Endothelial cell of hepatic sinusoid (primary cell): Measurements from ENCODE around the gene PDE4D.
"Not testable (repeated sequence)": the region's sequence is repeated elsewhere in the genome, so short reads cannot be mapped to it uniquely, and the experiment has no call there.

Source experiments
- in situ Hi-C: cut with HindIII; loops from 2 replicates; pipeline ENCODE4 v1.10.0; 2017; ENCODE audit warnings: low sequenced_read_pairs

Gene PDE4D

DNA sequence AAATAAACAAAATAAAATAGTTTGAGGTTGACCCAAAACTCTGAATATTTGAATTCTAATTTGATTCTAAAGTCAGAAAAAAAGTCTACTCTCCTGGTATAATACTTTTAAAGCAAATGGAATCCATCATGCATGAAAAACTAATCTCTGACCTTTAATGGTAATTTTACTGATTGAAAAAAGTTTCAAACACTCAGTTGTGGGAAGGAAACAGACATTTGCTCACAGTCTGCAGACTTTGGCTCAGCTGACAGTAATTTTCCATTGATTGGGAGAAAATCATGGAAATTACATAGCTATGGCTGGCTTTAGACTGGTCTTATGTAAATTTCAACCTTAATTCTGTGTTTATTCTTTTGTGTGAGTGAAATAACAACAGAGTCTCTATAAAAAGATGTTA is 574.3 kb downstream of the PDE4D start:
- in situ Hi-C loops = no loop called here

DNA sequence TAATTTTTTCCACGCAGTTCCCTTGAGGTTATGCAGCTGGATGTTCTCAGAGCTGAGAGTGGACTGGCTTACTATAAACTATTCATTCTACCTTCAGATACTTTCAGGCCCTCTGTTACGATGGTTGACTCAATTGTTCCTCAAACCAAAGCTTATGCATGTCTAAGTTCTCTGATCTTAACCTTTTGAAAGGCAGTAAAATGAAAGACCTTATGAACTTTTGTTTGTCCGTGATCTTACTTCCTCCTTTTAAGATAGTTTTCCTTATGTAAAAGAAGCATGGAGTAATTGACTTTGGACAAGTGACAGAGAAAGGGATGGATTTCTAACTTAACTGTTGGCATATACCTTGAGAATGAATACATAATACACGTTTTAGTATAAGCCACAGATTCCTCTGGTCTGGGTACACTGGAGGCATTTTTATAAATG is 575.7 kb downstream of the PDE4D start:
- in situ Hi-C loops = no loop called here

DNA sequence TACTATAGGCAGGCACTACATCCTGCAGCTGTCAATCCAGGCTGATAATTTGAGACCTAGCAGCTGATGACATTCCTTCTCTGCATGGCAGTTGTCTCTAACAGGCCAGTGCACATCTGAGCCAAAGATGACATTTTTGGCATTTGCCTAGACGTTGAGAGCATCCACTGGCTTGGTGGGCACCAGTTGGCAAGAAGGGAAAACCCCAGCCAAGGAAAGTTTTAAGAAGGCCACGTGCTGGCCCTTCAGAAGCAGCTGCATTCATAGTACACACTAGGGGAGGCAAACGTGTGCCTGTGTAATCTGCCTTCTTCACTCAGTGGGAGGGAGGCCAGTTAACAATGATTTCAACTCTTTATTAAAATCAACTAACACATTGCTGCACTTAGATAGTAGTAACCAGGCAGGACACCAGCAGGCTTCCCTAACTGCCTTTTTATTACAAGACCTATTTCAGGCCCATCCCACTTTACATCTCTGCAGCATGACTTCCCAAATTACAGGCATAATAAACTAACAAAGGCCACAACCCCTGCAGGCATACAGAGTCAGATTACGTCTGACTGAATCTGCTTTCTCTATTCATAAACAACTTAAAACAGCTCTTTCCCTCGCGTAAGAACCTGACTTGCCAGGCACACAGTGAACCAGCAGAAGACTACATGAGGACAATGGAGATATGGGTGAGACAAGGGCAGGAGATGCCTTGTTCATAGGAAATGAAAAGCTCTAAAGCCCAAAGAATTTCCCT is 576.3 kb downstream of the PDE4D start:
- in situ Hi-C loops = no loop called here

DNA sequence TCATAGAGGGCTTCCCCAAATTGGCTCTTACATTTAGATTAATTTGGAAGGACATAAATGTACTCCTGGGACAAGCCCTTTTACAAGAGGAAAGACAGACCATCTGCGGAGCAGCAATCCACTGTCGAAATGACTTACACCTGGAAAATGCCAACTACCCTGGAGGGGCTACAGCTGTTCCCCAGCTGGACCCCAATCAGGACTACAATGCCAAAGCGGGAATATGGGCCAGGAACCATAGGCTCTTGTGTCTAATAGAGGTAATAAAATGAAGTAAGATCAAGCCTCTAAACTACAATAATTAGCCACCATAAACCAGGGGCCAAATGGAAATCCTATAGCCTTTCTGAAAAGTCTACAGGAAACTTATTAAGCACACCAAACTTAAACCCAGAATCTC is 581.3 kb downstream of the PDE4D start:
- in situ Hi-C loops = no loop called here

DNA sequence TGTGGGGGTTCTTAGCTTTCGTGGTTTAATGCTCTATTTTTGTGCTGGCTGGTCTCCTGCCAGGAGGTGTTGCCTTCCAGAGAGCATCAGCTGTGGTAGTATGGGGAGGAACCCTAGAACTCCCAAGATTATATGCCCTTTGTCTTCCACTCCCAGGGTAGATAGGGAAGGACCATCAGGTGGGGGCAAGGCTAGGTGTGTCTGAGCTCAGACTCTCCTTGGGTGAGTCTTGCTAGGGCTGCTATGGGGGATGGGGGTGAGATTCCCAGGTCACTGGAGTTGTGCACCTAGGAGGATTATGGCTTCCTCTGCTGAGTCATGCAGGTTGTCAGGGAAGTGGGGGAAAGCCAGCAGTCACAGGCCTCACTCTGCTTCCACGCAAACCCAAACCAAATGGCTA is 584.8 kb downstream of the PDE4D start:
- in situ Hi-C loops = not testable (repeated sequence)

DNA sequence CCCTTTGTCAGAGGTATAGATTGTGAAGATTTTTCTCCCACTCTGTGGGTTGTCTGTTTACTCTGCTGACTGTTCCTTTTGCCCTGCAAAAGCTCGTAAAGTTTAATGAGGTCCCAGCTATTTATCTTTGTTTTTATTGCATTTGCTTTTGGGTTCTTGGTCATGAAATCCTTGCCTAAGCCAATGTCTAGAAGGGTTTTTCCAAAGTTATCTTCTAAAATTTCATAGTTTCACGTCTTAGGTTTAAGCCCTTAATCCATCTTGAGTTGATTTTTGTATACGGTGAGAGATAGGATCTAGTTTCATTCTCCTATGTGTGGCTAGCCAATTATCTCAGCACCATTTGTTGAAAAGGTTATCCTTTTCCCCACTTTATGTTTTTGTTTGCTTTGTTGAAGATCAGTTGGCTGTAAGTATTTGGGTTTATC is 590.2 kb downstream of the PDE4D start:
- in situ Hi-C loops = not testable (repeated sequence)

DNA sequence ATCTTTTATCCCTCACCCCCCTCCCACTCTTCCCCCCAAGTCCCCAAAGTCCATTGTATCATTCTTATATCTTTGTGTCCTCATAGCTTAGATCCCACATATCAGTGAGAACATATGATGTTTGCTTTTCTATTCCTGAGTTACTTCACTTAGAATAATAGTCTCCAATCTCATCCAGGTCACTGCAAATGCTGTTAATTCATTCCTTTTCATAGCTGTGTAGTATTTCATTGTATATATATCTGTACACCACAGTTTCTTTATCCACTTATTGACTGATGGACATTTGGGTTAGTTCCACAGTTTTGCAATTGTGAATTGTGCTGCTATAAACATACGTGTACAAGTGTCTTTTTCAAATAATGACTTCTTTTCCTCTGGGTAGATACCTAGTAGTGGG is 591.0 kb downstream of the PDE4D start:
- in situ Hi-C loops = not testable (repeated sequence)

DNA sequence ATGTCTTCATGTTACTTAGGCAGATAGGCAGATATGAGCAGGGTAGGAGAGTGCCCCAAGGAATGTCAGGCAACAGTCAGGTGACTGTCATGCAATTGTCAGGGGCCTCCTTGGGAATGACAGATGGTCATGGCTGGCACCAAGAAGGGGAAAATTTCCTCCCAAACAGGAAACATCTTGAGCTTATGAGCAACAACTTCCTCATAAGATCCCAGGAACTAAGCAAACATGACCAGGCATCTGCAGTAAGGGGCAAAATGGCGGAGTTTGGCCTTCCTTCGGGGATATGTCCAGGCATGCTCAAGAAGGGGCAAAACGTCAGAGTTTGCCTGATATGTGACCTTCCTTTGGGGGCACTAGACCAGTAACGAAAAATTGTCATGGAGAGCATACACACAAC is 591.8 kb downstream of the PDE4D start:
- in situ Hi-C loops = no loop called here

DNA sequence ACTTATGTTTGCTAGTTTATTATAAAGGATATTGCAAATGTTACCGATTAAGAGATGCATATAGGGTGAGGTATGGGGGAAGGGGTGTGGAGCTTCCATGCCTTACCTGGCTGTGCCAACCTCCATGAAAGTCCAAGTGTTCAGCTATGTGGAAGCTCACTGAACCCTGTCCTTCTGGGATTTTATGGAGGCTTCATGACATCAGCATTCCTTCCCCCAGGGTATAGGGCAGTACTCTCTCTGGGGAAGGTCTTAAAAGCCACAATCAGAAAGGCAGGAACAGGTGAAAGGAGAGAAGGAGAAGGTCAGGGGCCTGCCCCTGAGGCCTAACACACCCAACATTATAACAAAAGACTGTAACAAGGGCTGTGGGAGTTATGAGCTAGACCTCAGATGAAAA is 592.6 kb downstream of the PDE4D start:
- in situ Hi-C loops = no loop called here

DNA sequence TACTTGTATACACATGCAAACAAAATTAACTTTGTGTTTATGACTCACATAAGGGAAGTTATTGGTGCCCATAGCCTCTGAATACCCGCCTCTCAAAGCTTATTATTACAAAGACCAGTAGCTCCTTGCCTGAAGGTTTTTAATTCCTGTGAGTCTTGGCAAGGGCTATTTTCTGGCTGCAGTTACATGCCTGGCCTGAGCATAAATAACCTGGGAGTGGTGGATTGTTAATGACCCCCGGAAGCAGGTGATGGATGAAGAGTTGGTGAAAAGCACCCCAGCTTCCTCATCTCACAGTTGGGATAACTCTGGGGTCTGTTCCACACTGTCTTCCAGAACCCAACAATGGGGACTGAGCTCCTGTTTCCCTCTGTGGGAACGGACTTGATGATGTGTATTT is 594.5 kb downstream of the PDE4D start:
- in situ Hi-C loops = no loop called here

DNA sequence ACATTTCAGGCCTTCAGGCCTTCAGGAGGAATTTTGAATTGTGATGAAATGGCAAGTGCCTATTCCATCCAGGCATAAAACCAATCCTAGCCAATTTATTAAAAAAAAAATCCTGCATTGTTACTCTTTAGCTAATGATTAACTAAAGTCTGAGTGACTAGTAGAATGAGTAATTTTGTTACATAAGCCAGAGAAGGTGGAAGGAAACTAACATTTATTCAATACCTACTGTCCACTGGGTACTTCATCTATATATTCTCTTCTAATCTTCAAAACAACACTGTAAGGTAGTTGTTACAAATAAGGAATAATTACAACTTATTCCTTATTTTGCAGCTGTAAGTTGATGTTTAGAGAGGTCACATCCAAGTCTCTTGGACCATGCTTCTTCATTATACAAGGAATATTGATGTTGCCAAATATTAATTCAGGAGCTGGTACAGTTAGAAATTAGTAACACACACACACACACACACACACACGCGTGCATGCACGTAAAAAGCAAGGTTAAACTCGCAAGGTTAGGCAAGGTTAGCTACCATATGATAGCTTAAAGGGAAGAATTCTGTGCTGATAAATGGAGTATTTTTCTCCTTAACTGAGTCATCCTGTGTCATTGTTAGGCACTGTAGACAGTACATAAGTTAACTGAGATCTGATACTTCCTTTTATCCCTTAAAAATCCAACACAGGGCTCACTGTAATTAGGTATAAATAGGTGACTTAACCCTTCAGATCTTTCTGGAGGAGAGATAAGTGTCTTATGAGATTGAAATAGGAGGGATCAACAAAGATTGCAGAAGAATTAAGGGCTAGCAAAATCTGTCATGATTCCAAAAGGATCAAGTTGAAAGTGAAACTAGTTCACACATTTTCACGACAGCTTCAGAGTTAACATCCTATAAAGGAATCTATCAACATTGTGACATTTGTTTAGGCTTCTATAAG is 596.9 kb downstream of the PDE4D start:
- in situ Hi-C loops = no loop called here

DNA sequence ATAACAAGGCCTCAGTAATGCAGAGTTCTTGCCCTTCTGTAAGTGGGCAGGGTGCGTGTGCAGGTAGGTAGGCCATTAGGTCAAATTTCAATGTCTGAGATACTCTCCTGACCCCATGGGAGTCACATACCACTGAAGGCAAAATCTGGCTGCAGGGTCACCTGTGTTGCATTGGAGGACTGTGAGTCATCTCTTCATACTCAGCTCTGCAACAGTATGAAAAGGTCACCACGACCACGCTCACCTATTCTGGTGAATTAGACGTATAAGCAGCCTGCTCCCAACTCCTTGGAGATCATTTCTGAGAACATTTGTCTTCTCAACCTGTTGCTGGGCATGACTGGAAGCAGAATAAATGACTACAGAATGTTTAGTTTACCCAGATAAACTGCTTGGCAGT is 599.8 kb downstream of the PDE4D start:
- in situ Hi-C loops = no loop called here

DNA sequence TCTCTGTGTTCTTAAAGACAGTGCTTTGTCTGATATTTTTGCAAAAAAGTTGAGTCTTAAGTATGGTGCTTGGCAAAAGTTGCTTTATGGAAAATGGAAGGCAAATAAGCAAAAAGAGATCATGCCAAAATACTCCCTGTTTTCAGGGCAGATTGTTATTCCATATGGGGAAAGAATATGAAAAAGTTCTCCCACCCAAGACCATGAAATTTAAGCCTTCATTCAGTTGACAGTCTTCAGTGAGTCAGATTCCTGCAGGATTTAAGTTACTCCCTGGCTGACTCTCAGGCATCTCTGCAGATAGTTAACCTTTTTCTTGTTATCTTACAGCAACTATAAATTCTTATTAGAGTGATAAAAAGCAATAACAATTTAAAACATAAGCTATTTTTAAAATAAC is 601.6 kb downstream of the PDE4D start:
- in situ Hi-C loops = no loop called here

DNA sequence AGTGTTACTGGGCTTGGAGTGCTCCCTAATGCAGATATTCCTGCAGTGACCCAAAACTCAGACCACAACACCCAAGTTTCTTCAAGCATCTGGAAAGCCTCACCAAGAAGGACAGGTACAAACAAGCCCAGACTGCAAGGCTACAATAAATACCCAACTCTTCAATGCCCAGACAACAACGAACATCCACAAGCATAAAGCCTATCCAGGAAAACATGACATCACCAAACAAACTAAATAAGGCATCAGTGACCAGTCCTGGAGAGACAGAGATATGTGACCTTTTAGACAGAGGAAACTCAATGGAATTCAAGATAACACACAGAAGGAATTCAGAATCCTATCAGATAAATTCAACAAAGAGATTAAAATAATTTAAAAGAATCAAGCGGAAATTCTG is 605.6 kb downstream of the PDE4D start:
- in situ Hi-C loops = no loop called here

DNA sequence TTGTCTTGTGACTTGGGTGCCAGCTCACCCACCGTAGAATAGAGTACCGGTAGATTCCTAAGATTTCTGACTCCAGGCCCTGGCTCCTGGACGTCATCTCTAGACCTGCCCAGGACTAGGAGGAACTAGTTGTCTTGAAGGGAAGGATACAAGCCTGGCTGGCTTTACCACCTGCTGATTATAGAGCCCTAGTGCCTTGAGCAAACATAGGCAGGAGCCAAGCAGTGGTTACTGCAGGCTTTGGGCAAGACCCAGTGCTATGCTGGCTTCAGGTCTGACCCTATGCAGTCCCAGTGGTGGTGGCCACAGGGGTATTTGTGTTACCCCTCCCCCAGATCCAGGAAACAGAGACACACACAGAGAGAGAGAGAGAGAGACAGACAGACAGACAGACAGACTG is 606.2 kb downstream of the PDE4D start:
- in situ Hi-C loops = no loop called here

DNA sequence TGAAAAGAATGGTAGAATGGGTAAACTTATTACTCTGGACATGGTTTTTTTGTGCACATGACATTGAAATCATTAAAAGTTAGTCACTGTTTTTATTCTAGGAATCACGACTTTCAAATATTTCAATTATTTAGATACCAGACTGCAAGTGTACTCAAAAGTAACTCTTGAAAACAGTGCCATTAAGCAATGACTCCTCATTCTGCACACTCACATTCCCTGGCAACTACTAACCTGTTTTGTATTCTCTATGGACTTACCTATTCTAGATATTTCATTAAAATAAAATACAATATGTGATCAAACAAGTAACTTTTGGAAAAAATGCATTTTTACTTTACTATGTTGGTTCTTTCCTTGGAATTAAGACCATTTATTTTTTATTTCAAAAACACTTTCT is 607.0 kb downstream of the PDE4D start:
- in situ Hi-C loops = no loop called here

DNA sequence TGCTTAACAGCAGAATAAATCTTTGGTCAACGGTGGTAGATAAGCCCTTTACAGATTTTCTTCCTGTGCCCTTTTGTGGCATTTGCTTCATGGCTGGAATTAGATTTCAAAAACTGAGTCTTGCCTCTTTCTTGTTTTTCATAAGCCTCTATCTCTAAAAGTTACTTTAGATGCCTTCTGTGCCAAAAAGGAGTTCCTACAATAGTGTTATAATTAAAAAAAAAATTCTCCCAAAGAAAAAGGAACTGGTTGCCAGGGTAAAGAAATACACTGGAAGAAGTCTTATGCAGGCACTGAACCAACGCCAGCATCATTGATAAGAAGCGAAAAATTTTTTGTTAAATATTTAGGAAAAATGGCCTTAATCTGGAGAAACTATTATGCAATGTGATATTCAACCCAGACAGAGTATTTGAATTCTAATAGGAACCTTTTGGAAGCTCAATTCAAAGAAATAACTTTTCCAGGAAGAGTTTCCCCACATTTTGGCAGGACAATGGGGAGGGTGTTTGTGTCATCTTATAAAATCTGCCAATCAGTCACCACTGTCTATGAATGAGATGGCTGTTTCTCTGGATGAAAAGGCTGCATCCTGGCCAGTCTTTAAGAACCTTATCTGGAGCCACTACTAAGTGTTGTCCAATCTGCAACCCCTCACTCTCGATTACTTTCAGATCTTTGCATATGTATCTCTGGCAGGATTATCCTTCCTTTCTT is 608.1 kb downstream of the PDE4D start:
- in situ Hi-C loops = no loop called here

DNA sequence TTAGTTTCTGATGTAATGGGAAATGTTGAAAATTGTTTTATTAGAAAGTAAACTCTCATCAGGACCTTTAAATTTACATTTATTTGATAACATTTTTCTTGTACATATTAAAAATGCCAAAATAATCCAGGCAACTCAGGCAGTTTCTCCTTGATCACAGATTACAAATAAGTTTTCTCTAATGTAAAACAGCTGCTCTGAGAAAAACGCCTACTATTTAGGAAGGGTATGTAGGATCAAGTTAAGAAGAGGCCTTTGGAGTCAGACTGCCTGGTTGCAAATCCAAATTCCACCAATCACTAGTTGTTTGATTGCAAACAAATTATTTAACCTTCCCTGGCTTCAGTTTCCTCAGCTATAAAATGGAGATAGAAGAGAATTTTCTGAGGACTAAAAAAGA is 610.8 kb downstream of the PDE4D start:
- in situ Hi-C loops = no loop called here

DNA sequence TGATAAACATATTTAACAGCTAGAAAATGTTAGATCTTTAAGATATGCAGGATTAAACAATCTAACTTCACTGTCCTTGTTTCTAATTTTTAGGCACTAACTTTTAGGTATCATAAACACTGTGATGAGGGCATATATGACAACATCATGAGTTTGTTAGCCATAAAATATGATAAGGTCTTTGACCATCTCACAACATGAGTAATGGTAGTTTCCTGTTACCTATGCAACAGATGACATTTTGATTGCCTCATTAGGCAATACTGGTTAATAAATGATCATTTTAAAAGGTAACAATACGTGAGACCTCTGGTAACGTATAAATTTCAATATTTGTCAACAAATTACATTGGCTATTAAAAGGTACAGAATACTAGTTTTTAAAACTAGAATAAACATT is 613.5 kb downstream of the PDE4D start:
- in situ Hi-C loops = loop anchor here (5.0 kb wide), 1 partner anchor 52 kb away; no protein-coding TSS in a partner anchor

DNA sequence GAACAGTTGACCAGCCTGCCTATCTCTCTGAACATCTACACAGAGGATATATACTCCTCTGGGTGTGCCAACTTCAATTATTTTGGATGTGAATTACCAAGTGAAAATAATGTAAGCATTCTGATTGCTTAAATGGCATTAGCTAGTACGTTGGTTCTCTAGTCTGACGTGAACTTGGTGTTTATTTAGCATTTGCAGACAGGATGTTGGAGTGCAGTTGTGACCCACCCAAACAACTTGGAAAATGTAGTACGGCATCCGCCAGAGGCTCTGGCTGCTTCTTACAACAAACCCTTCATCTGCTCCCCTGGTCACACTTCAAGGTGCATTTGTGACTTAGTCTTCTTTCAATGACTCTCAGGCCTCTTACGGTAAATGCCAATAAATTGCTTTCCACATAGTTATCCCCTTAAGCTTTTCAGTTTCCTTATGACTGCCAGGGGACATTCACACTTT is 616.6 kb downstream of the PDE4D start:
- in situ Hi-C loops = loop anchor here (5.0 kb wide), 1 partner anchor 55 kb away; no protein-coding TSS in a partner anchor

DNA sequence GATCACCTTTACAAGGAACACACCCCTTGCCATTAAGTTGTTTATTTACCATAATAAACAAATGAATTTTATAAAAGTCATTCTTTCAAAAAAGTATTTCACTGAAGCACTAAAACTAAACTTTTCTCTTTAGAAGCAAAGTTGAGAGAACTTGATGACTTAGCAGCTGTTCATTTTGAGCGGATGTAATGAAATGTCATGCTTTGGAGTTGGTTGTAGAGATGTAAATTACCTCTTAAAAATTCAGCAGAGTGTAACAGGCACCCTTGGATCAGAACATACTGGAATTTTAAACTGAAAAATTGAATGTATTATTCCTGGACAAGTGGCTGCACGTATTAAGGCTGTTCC is 617.2 kb downstream of the PDE4D start:
- in situ Hi-C loops = loop anchor here (5.0 kb wide), 1 partner anchor 56 kb away; no protein-coding TSS in a partner anchor
